ENCODE measurements around the gene PPP1CA.

- no peak for TF ChIP-seq CTCF (IDR thresholded peaks at IDR 0.05)
- no peak for TF ChIP-seq RAD21 (conservative IDR thresholded peaks at IDR 0.05 in 1 of 2, IDR thresholded peaks at IDR 0.05 in 1 of 2)
- TF ChIP-seq TP53 (CRISPR knock-in tag; IDR thresholded peaks at IDR 0.05): no peak
- TF ChIP-seq ZC3H11A (IDR thresholded peaks at IDR 0.05): no peak
- TF ChIP-seq KDM5A (IDR thresholded peaks at IDR 0.05): no peak
- TF ChIP-seq ESRRA (IDR thresholded peaks at IDR 0.05; ENCODE audit: borderline replicate concordance, low read length): no peak
- TF ChIP-seq CHD4 (IDR thresholded peaks at IDR 0.05; ENCODE audit: borderline replicate concordance): no peak
- no peak for TF ChIP-seq POLR2A (IDR thresholded peaks at IDR 0.05; ENCODE audit: low read length)
- TF ChIP-seq SREBF2 (IDR thresholded peaks at IDR 0.05): no peak
- no peak for TF ChIP-seq NR3C1 (IDR thresholded peaks at IDR 0.05)
- TF ChIP-seq ELK1 (IDR thresholded peaks at IDR 0.05; ENCODE audit: low read depth, low read length): no peak
- no peak for TF ChIP-seq EP300 (IDR thresholded peaks at IDR 0.05)
- no peak for TF ChIP-seq SMC3 (IDR thresholded peaks at IDR 0.05)
Measured at GRCh38 chr11:67366961-67367760, 34.5 kb downstream of the PPP1CA start.
